Uterus (tissue), 4 donors: Measurements from ENCODE around the gene RAD51B. TPM values are rescaled to one million over a fixed set of nuclear protein-coding genes. Genes with fewer than 3 reads are reported as not detected.
A peak's percentile ranks its signal among the peaks of the same experiment; 100 is the strongest.

Experiments
- DNase-seq, 2 donors: peaks; one replicate each; pipeline ENCODE4 v3.0.0-alpha.2; 2019 to 2020
- H3K27ac ChIP-seq, 2 donors: fragments of 200-600 bp; sonication (generic); 1 replicate in 1 of 2; 2 replicates in 1 of 2; pipeline ENCODE4 v1.5.1; 2016 to 2018
- H3K27me3 ChIP-seq, 2 donors: fragments of 200-600 bp; sonication (generic); one replicate each; pipeline ENCODE4 v1.5.1; 2018 to 2019; ENCODE audit warnings: control low read depth in 1 of 2
- H3K36me3 ChIP-seq, 2 donors: fragments of 200-600 bp; sonication (generic); one replicate each; pipeline ENCODE4 v1.5.1; 2019; ENCODE audit warnings: control low read depth in 1 of 2
- H3K4me1 ChIP-seq, 2 donors: fragments of 200-600 bp; sonication (generic); one replicate each; pipeline ENCODE4 v1.5.1; 2018 to 2019; ENCODE audit warnings: control low read depth in 1 of 2
- H3K4me3 ChIP-seq, 2 donors: fragments of 200-600 bp; sonication (generic); 1 replicate in 1 of 2; 2 replicates in 1 of 2; pipeline ENCODE4 v1.5.1; 2018 to 2019; ENCODE audit warnings: mild to moderate bottlenecking in 1 of 2
- H3K9me3 ChIP-seq, 2 donors: fragments of 200-600 bp; sonication (generic); one replicate each; pipeline ENCODE4 v1.5.1; 2019; ENCODE audit warnings: control low read depth in 1 of 2
- POLR2A ChIP-seq, 2 donors: fragments of 450-650 bp; IDR thresholded peaks; one replicate each; pipeline ENCODE4 v1.6.1; 2016; ENCODE audit warnings: antibody characterized with exemption in 2 of 2, mild to moderate bottlenecking in 1 of 2, moderate library complexity in 1 of 2
- intact Hi-C: fragments of 100-400 bp; cut with DNase I; formaldehyde crosslinking; loops from one replicate; pipeline ENCODE4 v1.15.1; 2023; ENCODE audit warnings: low total_unique reads
- total RNA-seq, 4 donors: library from RNA; depleted of rRNA in 3 of 4; stranded (reverse); fragments of >200 nt in 3 of 4; gene quantifications; one replicate each; pipeline versions ENCODE4 v1.1.0 to v1.2.4, GENCODE V29; 2014 to 2023
- TF ChIP-seq, protein P1 (sequence below), 4 experiments: fragments of 200-600 bp in 2 of 4; fragments of 450-650 bp in 2 of 4; sonication (generic) in 2 of 4; IDR thresholded peaks; one replicate each; pipeline ENCODE4 v1.5.1; 2016 to 2019; ENCODE audit warnings: antibody characterized with exemption in 4 of 4, mild to moderate bottlenecking in 2 of 4, moderate library complexity in 1 of 4
- donor health status: DM: yes; HTN: yes; CAD: no.

RAD51B gene
- total RNA-seq, 4 donors from 2014 or later, result 29.5 to 100.0 (median 70.3) TPM

DNA sequence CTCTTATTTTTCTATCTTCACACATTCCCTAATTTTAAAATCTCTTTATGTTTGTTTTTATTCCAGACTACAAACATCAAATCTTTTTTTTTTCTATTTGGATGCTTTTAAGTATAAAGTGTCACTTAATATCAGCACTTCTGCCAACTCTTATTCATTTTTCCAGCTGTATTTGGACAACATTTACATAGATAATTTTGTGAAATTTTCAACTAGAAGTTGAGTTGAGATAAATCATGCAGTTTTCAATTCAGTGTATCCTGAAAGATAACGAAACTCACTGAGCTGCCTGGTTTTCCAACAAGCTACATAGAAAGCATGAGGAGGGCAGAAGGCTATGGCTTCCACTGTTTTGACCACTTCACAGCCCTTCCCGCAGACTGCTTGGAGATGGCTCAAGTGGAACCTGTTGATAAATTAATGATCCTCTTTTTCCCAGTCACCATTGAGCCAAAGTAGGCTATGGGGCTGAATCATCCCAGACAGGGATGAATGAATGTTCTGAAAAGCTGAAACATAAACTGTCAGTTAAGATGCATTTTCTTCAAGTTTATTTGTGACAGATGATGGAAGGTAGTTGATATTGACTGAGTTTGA is 213.9 kb downstream of the RAD51B start:
- Histone ChIP-seq H3K9me3 (peaks cover 0 to 9% of the 10 kb centered on the region in 2 donors), H3K36me3 (no peaks in the 10 kb centered on the region), H3K4me1 (no peaks in the 10 kb centered on the region), H3K27ac (peak overlapping the region; percentile 72 to 85), H3K4me3 (no peak overlapping the region), H3K27me3 (no peaks in the 10 kb centered on the region)
- intact Hi-C loops, result no loop called here
- TF ChIP-seq, protein P1, sequence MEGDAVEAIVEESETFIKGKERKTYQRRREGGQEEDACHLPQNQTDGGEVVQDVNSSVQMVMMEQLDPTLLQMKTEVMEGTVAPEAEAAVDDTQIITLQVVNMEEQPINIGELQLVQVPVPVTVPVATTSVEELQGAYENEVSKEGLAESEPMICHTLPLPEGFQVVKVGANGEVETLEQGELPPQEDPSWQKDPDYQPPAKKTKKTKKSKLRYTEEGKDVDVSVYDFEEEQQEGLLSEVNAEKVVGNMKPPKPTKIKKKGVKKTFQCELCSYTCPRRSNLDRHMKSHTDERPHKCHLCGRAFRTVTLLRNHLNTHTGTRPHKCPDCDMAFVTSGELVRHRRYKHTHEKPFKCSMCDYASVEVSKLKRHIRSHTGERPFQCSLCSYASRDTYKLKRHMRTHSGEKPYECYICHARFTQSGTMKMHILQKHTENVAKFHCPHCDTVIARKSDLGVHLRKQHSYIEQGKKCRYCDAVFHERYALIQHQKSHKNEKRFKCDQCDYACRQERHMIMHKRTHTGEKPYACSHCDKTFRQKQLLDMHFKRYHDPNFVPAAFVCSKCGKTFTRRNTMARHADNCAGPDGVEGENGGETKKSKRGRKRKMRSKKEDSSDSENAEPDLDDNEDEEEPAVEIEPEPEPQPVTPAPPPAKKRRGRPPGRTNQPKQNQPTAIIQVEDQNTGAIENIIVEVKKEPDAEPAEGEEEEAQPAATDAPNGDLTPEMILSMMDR (IDR thresholded peaks at IDR 0.05), result no peak
- no peak for TF ChIP-seq POLR2A (IDR thresholded peaks at IDR 0.05)
- no peak for DNase-seq

DNA sequence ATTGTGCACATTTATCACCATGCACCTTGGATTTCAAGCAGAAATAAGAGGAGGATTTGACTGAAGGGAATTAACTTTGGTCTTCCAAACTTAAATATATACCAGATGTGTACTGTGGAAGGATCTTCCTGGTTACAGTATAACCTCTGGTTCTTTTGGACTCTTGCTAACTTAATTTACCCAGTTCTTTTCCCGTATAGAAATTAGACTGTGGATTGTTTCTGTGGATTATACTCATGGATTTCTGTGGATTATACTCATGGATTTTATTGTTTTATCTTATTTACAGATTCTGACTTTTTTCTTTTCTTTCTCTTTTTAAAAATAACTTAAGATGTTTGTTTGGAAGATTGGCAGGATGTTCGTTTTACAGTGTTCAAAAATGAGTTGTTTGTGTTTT is 215.3 kb downstream of the RAD51B start:
- H3K4me1 ChIP-seq, result no peaks in the 10 kb centered on the region
- TF ChIP-seq, protein P1 (IDR thresholded peaks at IDR 0.05), result no peak
- TF ChIP-seq POLR2A (IDR thresholded peaks at IDR 0.05), result no peak
- no peak for DNase-seq
- H3K4me3 ChIP-seq, result no peak overlapping the region
- intact Hi-C loops, result no loop called here
- peaks cover 0 to 4% of the 10 kb centered on the region in 2 donors for H3K9me3 ChIP-seq
- no peaks in the 10 kb centered on the region for H3K27me3 ChIP-seq
- H3K27ac ChIP-seq, result peak overlapping the region; percentile 72 to 85
- no peaks in the 10 kb centered on the region for H3K36me3 ChIP-seq

DNA sequence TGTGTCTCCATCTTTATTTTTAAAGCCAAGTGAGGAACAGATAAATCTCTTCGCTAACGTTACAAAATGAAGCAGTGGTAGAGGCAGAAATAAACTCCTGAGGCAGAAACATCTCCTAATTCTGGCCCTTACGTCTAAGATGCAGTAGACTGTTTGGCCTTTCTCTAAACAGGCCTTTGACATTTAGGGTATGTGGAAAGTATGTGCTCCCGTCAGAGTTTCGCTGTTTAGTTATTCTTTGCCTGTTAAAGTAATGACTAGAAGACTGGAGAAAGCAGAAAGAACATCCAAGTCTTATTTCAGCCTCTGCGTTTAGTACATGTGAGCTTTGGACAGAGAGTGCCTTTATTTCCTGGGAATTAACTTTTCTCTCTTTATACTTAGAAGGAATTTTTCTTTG is 216.6 kb downstream of the RAD51B start:
- peak in 1 of 2 donors; percentile 20 for TF ChIP-seq POLR2A (IDR thresholded peaks at IDR 0.05)
- TF ChIP-seq, protein P1 (IDR thresholded peaks at IDR 0.05), result no peak
- intact Hi-C loops, result no loop called here
- Histone ChIP-seq H3K4me1 (no peaks in the 10 kb centered on the region), H3K4me3 (no peak overlapping the region), H3K9me3 (no peaks in the 10 kb centered on the region), H3K36me3 (no peaks in the 10 kb centered on the region), H3K27ac (peak overlapping the region; percentile 72 to 85), H3K27me3 (no peaks in the 10 kb centered on the region)
- no peak for DNase-seq

DNA sequence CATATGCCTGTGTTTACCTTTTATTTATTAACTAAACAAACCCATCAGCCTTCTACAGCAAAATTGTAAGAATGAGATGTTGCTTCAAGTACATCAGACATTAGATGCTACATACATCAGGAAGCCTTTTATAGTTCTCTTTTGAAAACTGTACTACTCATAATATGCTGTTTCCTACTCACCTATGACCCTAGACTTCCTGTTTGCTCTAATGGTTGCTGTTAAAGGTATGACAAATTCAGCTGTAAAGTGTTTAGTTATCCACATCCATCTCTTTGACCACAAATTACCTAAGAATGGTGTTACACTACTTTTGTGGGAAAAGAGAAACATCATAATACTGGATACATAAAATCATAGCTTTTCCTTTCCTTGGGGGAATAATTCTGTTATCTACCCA is 220.0 kb downstream of the RAD51B start:
- H3K36me3 ChIP-seq, result no peaks in the 10 kb centered on the region
- H3K27ac ChIP-seq, result peak overlapping the region; percentile 67 to 77
- peaks cover 0 to 4% of the 10 kb centered on the region in 2 donors for H3K4me1 ChIP-seq
- no peaks in the 10 kb centered on the region for H3K27me3 ChIP-seq
- intact Hi-C loops, result no loop called here
- H3K9me3 ChIP-seq, result no peaks in the 10 kb centered on the region
- no peak for DNase-seq
- H3K4me3 ChIP-seq, result no peak overlapping the region
- TF ChIP-seq, protein P1 (IDR thresholded peaks at IDR 0.05), result no peak
- no peak for TF ChIP-seq POLR2A (IDR thresholded peaks at IDR 0.05)

DNA sequence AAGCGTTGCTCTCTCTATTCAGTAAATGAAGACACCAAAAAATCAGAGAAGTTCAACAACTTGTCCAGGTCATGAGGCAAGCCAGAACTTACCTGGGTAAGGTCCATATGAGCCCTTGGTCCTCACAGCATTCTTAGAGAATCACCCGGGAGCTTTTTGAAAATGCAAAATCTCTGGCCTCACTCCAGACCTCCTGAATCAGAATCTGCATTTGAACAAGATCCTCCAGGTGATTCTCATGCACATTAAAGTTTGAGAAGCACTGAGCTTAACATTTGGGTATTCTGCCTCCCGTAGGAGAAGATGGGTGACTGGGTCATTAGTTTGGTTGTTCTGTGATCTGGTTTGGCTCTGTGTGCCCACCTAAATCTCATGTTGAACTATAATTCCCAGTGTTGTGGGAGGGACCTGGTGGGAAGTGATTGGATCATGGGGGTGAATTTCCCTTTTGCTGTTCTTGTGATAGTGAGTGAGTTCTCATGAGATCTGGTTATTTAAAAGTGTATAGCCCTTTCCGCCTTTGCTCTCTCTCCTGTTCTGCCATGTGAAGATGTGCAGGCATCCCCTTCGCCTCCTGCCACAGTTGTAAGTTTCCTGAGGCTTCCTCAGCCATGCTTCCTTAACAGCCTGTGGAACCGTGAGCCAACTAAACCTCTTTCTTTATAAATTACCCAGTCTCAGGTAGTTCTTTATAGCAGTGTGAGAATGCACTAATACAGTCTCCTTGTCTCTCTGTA is 221.2 kb downstream of the RAD51B start:
- Histone ChIP-seq H3K27me3 (no peaks in the 10 kb centered on the region), H3K4me1 (peaks cover 0 to 6% of the 10 kb centered on the region in 2 donors), H3K4me3 (no peak overlapping the region), H3K27ac (peak overlapping the region; percentile 60 to 77), H3K9me3 (no peaks in the 10 kb centered on the region), H3K36me3 (no peaks in the 10 kb centered on the region)
- intact Hi-C loops, result no loop called here
- DNase-seq, result no peak
- TF ChIP-seq, protein P1 (IDR thresholded peaks at IDR 0.05), result no peak
- no peak for TF ChIP-seq POLR2A (IDR thresholded peaks at IDR 0.05)
